MCF 10A (cell line): ENCODE measurements around the gene TSKS. TPM values are rescaled to one million over a fixed set of nuclear protein-coding genes. Genes with fewer than 3 reads are reported as not detected.

Source experiments
- BruUV-seq: library from RNA; stranded (reverse); fragments of 400-500 nt; replicated peaks from 2 replicates; lab custom pipeline; 2021; lab: Mats Ljungman, UMichigan
- CTCF ChIA-PET: fragments of 300-600 bp; sonication (Branson Sonifier 250); formaldehyde crosslinking; extraction: SDS; loops from one replicate; lab custom pipeline; 2021; ENCODE audit warnings: antibody characterized with exemption, inconsistent platforms; lab: Yijun Ruan, JAX
- POLR2A ChIA-PET: fragments of 300-600, 350-650 bp; sonication (Branson Sonifier 250); formaldehyde crosslinking; extraction: SDS; loops from one replicate; lab custom pipeline; 2020; ENCODE audit warnings: antibody characterized with exemption, inconsistent platforms; lab: Yijun Ruan, JAX
- DNase-seq: peaks from one replicate; pipeline ENCODE4 v3.0.0-alpha.2; 2018; ENCODE audit not compliant: unreplicated experiment
- H3K27ac Mint-ChIP-seq: one replicate; pipeline ENCODE4 v1.8.0; 2022; ENCODE audit warnings: mild to moderate bottlenecking, low read depth, mixed read lengths; ENCODE audit not compliant: unreplicated experiment
- H3K27me3 Mint-ChIP-seq: one replicate; pipeline ENCODE4 v1.8.0; 2022; ENCODE audit warnings: mixed read lengths; ENCODE audit not compliant: insufficient read depth, unreplicated experiment
- H3K36me3 Mint-ChIP-seq: one replicate; pipeline ENCODE4 v1.8.0; 2022; ENCODE audit warnings: mild to moderate bottlenecking, moderate library complexity, mixed read lengths; ENCODE audit not compliant: insufficient read depth, unreplicated experiment
- H3K4me1 Mint-ChIP-seq: one replicate; pipeline ENCODE4 v1.8.0; 2022; ENCODE audit warnings: mixed read lengths; ENCODE audit not compliant: insufficient read depth, unreplicated experiment
- H3K4me3 Mint-ChIP-seq: one replicate; pipeline ENCODE4 v1.8.0; 2022; ENCODE audit warnings: mild to moderate bottlenecking, moderate library complexity, mixed read lengths; ENCODE audit not compliant: unreplicated experiment
- H3K9me3 Mint-ChIP-seq: one replicate; pipeline ENCODE4 v1.8.0; 2022; ENCODE audit warnings: mixed read lengths; ENCODE audit not compliant: unreplicated experiment
- CTCF ChIP-seq: fragments of 200-600 bp; IDR thresholded peaks from one replicate; pipeline ENCODE4 v1.8.0; 2022; ENCODE audit warnings: antibody characterized with exemption, mild to moderate bottlenecking; ENCODE audit not compliant: unreplicated experiment
- intact Hi-C: fragments of 100-400 bp; cut with micrococcal nuclease; formaldehyde crosslinking; loops from 2 replicates; pipeline ENCODE4 v1.14.1; 2022
- total RNA-seq: library from RNA; stranded (reverse); gene quantifications from 2 replicates; pipeline ENCODE4 v1.2.3, GENCODE V29; 2022

Gene TSKS
- total RNA-seq, 1 experiment from 2014 or later = not detected

GRCh38 chr19:49696115-49696514, 67.0 kb downstream of the TSKS start:
- Mint-ChIP-seq H3K4me1 (no peaks in the 10 kb centered on the region), H3K36me3 (no peaks in the 10 kb centered on the region), H3K4me3 (no peak overlapping the region), H3K27ac (no peak overlapping the region), H3K27me3 (no peaks in the 10 kb centered on the region), H3K9me3 (no peaks in the 10 kb centered on the region)
- ChIA-PET POLR2A (no interaction called here), CTCF (interaction anchor here (1.4 to 1.7 kb wide), 3 partner anchors 11 to 22 kb away, joined by 5 to 8 read pairs (median 5); no protein-coding TSS in a partner anchor)
- BruUV-seq = no TSS peak
- DNase-seq = no peak
- no peak for TF ChIP-seq CTCF
- intact Hi-C loops = no loop called here

- ChIA-PET CTCF (interaction anchor here (0.6 to 0.7 kb wide), 2 partner anchors 121 to 220 kb away, joined by 3 to 6 read pairs; no protein-coding TSS in a partner anchor), POLR2A (interaction anchor here (0.6 kb wide), 1 partner anchor 69 kb away, joined by 3 read pairs; no protein-coding TSS in a partner anchor)
- no TSS peak for BruUV-seq
Observed at GRCh38 chr19:49692147-49692506, 71.0 kb downstream of the TSKS start.

GRCh38 chr19:49691243-49692146, 71.6 kb downstream of the TSKS start:
- Mint-ChIP-seq H3K4me1 (peaks cover 14% of the 10 kb centered on the region), H3K36me3 (peaks cover 28% of the 10 kb centered on the region), H3K4me3 (peak overlapping the region; percentile 56), H3K9me3 (no peaks in the 10 kb centered on the region), H3K27ac (no peak overlapping the region), H3K27me3 (no peaks in the 10 kb centered on the region)
- no peak for DNase-seq
- BruUV-seq = no TSS peak
- ChIA-PET POLR2A (interaction anchor here (0.6 kb wide), 1 partner anchor 68 kb away, joined by 3 read pairs; no protein-coding TSS in a partner anchor), CTCF (interaction anchor here (0.7 kb wide), 1 partner anchor 219 kb away, joined by 6 read pairs; no protein-coding TSS in a partner anchor)
- intact Hi-C loops = no loop called here
- no peak for TF ChIP-seq CTCF

More at GRCh38 chr19:49692147-49692506, 71.0 kb downstream of the TSKS start:
- no peaks in the 10 kb centered on the region for H3K9me3 Mint-ChIP-seq
- no peak for TF ChIP-seq CTCF
- no peaks in the 10 kb centered on the region for H3K27me3 Mint-ChIP-seq
- no peak overlapping the region for H3K4me3 Mint-ChIP-seq
- intact Hi-C loops = no loop called here
- H3K36me3 Mint-ChIP-seq = peaks cover 24% of the 10 kb centered on the region
- H3K4me1 Mint-ChIP-seq = peaks cover 14% of the 10 kb centered on the region
- no peak for DNase-seq
- no peak overlapping the region for H3K27ac Mint-ChIP-seq

- Mint-ChIP-seq H3K4me3 (peak within 1 kb of the TSS; percentile 56), H3K9me3 (no peaks in the 10 kb centered on the region), H3K4me1 (peaks cover 14% of the 10 kb centered on the region), H3K27ac (no peak within 1 kb of the TSS), H3K27me3 (no peaks in the 10 kb centered on the region), H3K36me3 (peaks cover 32% of the 10 kb centered on the region)
- intact Hi-C loops = no loop called here
- CTCF ChIA-PET = no interaction called here
- POLR2A ChIA-PET = interaction anchor here (0.6 kb wide), 1 partner anchor 13 kb away, joined by 4 read pairs; no protein-coding TSS in a partner anchor
- DNase-seq = peak; percentile 52
- no peak for TF ChIP-seq CTCF
- BruUV-seq = no TSS peak
Observed at GRCh38 chr19:49690656-49691242, 72.4 kb downstream of the TSKS start, which contains the start of gene CPT1C. Gene CPT1C, plus strand, starts transcription at chr19:49691116. Its CDS starts 1,137 bp downstream, at chr19:49692253.
